ENCODE results near the gene ADM.
"Not testable (repeated sequence)": the region's sequence is repeated elsewhere in the genome, so short reads cannot be mapped to it uniquely, and the experiment has no call there.

Gene ADM

GRCh38 chr11:10261821-10262220 is 43.1 kb upstream of the ADM start:
- Histone ChIP-seq H3K4me1 (ENCODE audit: low read length) (no peaks in the 10 kb centered on the region), H3K9ac (ENCODE audit: low read length) (no peak overlapping the region), H3K4me2 (ENCODE audit: low read depth, low read length) (no peak overlapping the region)

GRCh38 chr11:10263929-10264328 is 40.9 kb upstream of the ADM start:
- Histone ChIP-seq H3K9me2 (replicated peaks; ENCODE audit: insufficient read depth, low read length) (no peaks in the 10 kb centered on the region), H3K4me2 (ENCODE audit: low read depth, low read length) (no peak overlapping the region), H3K4me3 (ENCODE audit: low read length) (no peak overlapping the region), H3K4me1 (ENCODE audit: low read length) (no peaks in the 10 kb centered on the region), H3K27ac (ENCODE audit: low read length) (no peak overlapping the region), H3K27me3 (replicated peaks; ENCODE audit: insufficient read depth, low read length) (no peaks in the 10 kb centered on the region), H4K20me1 (ENCODE audit: insufficient read depth, low read length) (no peaks in the 10 kb centered on the region), H3K79me2 (ENCODE audit: low read length) (no peaks in the 10 kb centered on the region), H3F3A (ENCODE audit: insufficient read depth, low read length) (no peaks in the 10 kb centered on the region), H2AFZ (ENCODE audit: low read length) (no peak overlapping the region), H3K36me3 (replicated peaks; ENCODE audit: insufficient read depth, low read length) (no peaks in the 10 kb centered on the region), H3K9ac (ENCODE audit: low read length) (no peak overlapping the region), H3K9me3 (replicated peaks; ENCODE audit: insufficient read depth, low read length) (no peaks in the 10 kb centered on the region)
- TF ChIP-seq, protein P1, sequence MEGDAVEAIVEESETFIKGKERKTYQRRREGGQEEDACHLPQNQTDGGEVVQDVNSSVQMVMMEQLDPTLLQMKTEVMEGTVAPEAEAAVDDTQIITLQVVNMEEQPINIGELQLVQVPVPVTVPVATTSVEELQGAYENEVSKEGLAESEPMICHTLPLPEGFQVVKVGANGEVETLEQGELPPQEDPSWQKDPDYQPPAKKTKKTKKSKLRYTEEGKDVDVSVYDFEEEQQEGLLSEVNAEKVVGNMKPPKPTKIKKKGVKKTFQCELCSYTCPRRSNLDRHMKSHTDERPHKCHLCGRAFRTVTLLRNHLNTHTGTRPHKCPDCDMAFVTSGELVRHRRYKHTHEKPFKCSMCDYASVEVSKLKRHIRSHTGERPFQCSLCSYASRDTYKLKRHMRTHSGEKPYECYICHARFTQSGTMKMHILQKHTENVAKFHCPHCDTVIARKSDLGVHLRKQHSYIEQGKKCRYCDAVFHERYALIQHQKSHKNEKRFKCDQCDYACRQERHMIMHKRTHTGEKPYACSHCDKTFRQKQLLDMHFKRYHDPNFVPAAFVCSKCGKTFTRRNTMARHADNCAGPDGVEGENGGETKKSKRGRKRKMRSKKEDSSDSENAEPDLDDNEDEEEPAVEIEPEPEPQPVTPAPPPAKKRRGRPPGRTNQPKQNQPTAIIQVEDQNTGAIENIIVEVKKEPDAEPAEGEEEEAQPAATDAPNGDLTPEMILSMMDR (IDR thresholded peaks at IDR 0.05; ENCODE audit: low read length): no peak
- TF ChIP-seq EZH2 (optimal IDR thresholded peaks at IDR 0.05; ENCODE audit: low read depth, low read length) (no peak), EZH2phosphoT487 (IDR thresholded peaks at IDR 0.05; ENCODE audit: low read length) (no peak)
- DNase-seq: no peak

More at GRCh38 chr11:10261821-10262220, 43.1 kb upstream of the ADM start:
- Histone ChIP-seq H3K9me2 (replicated peaks; ENCODE audit: insufficient read depth, low read length) (no peaks in the 10 kb centered on the region), H3K36me3 (replicated peaks; ENCODE audit: insufficient read depth, low read length) (no peaks in the 10 kb centered on the region), H4K20me1 (ENCODE audit: insufficient read depth, low read length) (no peaks in the 10 kb centered on the region), H3K4me3 (ENCODE audit: low read length) (no peak overlapping the region), H2AFZ (ENCODE audit: low read length) (no peak overlapping the region), H3K27ac (ENCODE audit: low read length) (no peak overlapping the region), H3K79me2 (ENCODE audit: low read length) (no peaks in the 10 kb centered on the region), H3K9me3 (replicated peaks; ENCODE audit: insufficient read depth, low read length) (no peaks in the 10 kb centered on the region), H3K27me3 (replicated peaks; ENCODE audit: insufficient read depth, low read length) (no peaks in the 10 kb centered on the region), H3F3A (ENCODE audit: insufficient read depth, low read length) (no peaks in the 10 kb centered on the region)
- TF ChIP-seq, protein P1 (IDR thresholded peaks at IDR 0.05; ENCODE audit: low read length): no peak
- TF ChIP-seq EZH2 (optimal IDR thresholded peaks at IDR 0.05; ENCODE audit: low read depth, low read length) (no peak), EZH2phosphoT487 (IDR thresholded peaks at IDR 0.05; ENCODE audit: low read length) (no peak)
- DNase-seq: no peak

DNA sequence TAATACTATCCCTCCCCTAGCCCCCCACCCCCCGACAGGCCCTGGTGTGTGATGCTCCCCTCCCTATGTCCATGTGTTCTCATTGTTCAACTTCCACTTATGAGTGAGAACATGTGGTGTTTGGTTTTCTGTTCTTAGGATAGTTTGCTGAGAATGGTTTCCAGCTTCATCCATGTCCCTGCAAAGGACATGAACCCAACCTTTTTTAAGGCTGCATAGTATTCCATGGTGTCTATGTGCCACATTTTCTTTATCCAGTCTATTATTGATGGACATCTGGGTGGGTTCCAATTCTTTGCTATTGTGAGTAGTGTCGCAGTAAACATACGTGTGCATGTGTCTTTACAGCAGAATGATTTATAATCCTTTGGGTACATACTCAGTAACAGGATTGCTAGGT is 40.2 kb upstream of the ADM start:
- H3K9me2 ChIP-seq (replicated peaks; ENCODE audit: insufficient read depth, low read length); H4K20me1 ChIP-seq (ENCODE audit: insufficient read depth, low read length); H3K4me1 ChIP-seq (ENCODE audit: low read length); H2AFZ ChIP-seq (ENCODE audit: low read length); H3K9ac ChIP-seq (ENCODE audit: low read length); H3K27me3 ChIP-seq (replicated peaks; ENCODE audit: insufficient read depth, low read length); H3K36me3 ChIP-seq (replicated peaks; ENCODE audit: insufficient read depth, low read length); H3K27ac ChIP-seq (ENCODE audit: low read length); H3K9me3 ChIP-seq (replicated peaks; ENCODE audit: insufficient read depth, low read length); H3K4me3 ChIP-seq (ENCODE audit: low read length); H3K79me2 ChIP-seq (ENCODE audit: low read length); H3F3A ChIP-seq (ENCODE audit: insufficient read depth, low read length); DNase-seq; H3K4me2 ChIP-seq (ENCODE audit: low read depth, low read length): not testable (repeated sequence)

- peaks cover 5% of the 10 kb centered on the region; the same call in 1 of the 2 replicates for H3K79me2 ChIP-seq (ENCODE audit: low read length)
- H3K36me3 ChIP-seq (replicated peaks; ENCODE audit: insufficient read depth, low read length): no peaks in the 10 kb centered on the region
- DNase-seq: no peak
- no peaks in the 10 kb centered on the region for H3K9me3 ChIP-seq (replicated peaks; ENCODE audit: insufficient read depth, low read length)
- H3K9me2 ChIP-seq (replicated peaks; ENCODE audit: insufficient read depth, low read length): no peaks in the 10 kb centered on the region
- no peaks in the 10 kb centered on the region for H3K4me1 ChIP-seq (ENCODE audit: low read length)
- H3K27ac ChIP-seq (ENCODE audit: low read length): no peak overlapping the region
- TF ChIP-seq, protein P1 (IDR thresholded peaks at IDR 0.05; ENCODE audit: low read length): no peak
- TF ChIP-seq EZH2 (optimal IDR thresholded peaks at IDR 0.05; ENCODE audit: low read depth, low read length) (no peak), EZH2phosphoT487 (IDR thresholded peaks at IDR 0.05; ENCODE audit: low read length) (no peak)
- H3K4me3 ChIP-seq (ENCODE audit: low read length): no peak overlapping the region
- H2AFZ ChIP-seq (ENCODE audit: low read length): no peak overlapping the region
- no peak overlapping the region for H3K4me2 ChIP-seq (ENCODE audit: low read depth, low read length)
- no peak overlapping the region for H3K9ac ChIP-seq (ENCODE audit: low read length)
- no peaks in the 10 kb centered on the region for H3F3A ChIP-seq (ENCODE audit: insufficient read depth, low read length)
- no peaks in the 10 kb centered on the region for H4K20me1 ChIP-seq (ENCODE audit: insufficient read depth, low read length)
- H3K27me3 ChIP-seq (replicated peaks; ENCODE audit: insufficient read depth, low read length): no peaks in the 10 kb centered on the region
Measured at GRCh38 chr11:10265936-10266335, 38.9 kb upstream of the ADM start.

Measured in MM.1S (cell line).